Transverse colon (tissue), 4 donors: ENCODE measurements around the gene CWC15.

Experiments
- POLR2A ChIP-seq: fragments of 450-650 bp; IDR thresholded peaks from one replicate; pipeline ENCODE4 v1.6.1; 2016; ENCODE audit warnings: antibody characterized with exemption, mild to moderate bottlenecking, moderate library complexity
- POLR2AphosphoS5 ChIP-seq, 3 donors: sonication (generic); formaldehyde crosslinking; IDR thresholded peaks; one replicate each; pipeline ENCODE4 v1.6.1; 2016; ENCODE audit warnings: antibody characterized with exemption in 3 of 3
- TF ChIP-seq, protein P1 (sequence below), 5 experiments: fragments of 200-600 bp in 3 of 5; fragments of 450-650 bp in 2 of 5; sonication (generic) in 3 of 5; IDR thresholded peaks; 1 replicate in 2 of 5; 2 replicates in 3 of 5; pipeline ENCODE4 v1.5.1; 2016 to 2017; ENCODE audit warnings: antibody characterized with exemption in 5 of 5, inconsistent platforms in 3 of 5, mild to moderate bottlenecking in 2 of 5, moderate library complexity in 1 of 5

DNA sequence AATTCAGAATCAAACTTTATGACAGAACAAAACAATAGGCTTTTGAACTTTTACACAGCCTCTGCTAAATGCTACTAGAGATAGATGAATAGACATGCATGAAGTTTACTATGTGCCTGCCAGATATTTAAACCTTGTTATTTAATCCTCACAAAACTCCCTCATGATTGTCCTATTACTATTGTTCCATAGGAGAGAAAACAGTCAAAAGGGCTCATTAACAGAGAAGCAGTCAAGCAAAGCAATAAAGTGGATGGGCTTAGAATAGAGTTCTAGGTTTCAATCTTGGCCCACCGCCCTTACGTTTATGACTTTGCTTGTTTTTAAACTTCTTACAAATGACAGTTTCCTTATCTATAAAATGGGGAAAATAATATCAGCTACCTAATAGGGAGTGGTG, 12.9 kb downstream of the CWC15 start:
- TF ChIP-seq, protein P1, sequence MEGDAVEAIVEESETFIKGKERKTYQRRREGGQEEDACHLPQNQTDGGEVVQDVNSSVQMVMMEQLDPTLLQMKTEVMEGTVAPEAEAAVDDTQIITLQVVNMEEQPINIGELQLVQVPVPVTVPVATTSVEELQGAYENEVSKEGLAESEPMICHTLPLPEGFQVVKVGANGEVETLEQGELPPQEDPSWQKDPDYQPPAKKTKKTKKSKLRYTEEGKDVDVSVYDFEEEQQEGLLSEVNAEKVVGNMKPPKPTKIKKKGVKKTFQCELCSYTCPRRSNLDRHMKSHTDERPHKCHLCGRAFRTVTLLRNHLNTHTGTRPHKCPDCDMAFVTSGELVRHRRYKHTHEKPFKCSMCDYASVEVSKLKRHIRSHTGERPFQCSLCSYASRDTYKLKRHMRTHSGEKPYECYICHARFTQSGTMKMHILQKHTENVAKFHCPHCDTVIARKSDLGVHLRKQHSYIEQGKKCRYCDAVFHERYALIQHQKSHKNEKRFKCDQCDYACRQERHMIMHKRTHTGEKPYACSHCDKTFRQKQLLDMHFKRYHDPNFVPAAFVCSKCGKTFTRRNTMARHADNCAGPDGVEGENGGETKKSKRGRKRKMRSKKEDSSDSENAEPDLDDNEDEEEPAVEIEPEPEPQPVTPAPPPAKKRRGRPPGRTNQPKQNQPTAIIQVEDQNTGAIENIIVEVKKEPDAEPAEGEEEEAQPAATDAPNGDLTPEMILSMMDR (IDR thresholded peaks at IDR 0.05), result no peak
- TF ChIP-seq POLR2A, result no peak
- no peak for TF ChIP-seq POLR2AphosphoS5 (IDR thresholded peaks at IDR 0.05)
